Sigmoid colon (tissue), 4 donors: ENCODE data around the gene TTC39A.

Experiments used
- CTCF ChIP-seq, 4 experiments: fragments of 450-650 bp in 3 of 4; fragments of 200-600 bp in 1 of 4; IDR thresholded peaks; one replicate each; pipeline ENCODE4 v1.5.1; 2016 to 2019; ENCODE audit warnings: antibody characterized with exemption in 4 of 4, mild to moderate bottlenecking in 3 of 4, moderate library complexity in 2 of 4
- EP300 ChIP-seq, 4 donors: sonication (generic); formaldehyde crosslinking; IDR thresholded peaks; one replicate each; pipeline ENCODE4 v1.6.1; 2017; ENCODE audit warnings: antibody characterized with exemption in 4 of 4
- POLR2A ChIP-seq, 2 donors: fragments of 450-650 bp; IDR thresholded peaks; one replicate each; pipeline ENCODE4 v1.6.1; 2016; ENCODE audit warnings: antibody characterized with exemption in 2 of 2, mild to moderate bottlenecking in 2 of 2, moderate library complexity in 2 of 2
- POLR2AphosphoS5 ChIP-seq, 4 donors: sonication (generic); formaldehyde crosslinking; IDR thresholded peaks; one replicate each; pipeline ENCODE4 v1.6.1; 2017; ENCODE audit warnings: antibody characterized with exemption in 4 of 4

GRCh38 chr1:51349862-51350261 is 19.5 kb upstream of the TTC39A start:
- TF ChIP-seq CTCF (IDR thresholded peaks at IDR 0.05) (no peak), EP300 (IDR thresholded peaks at IDR 0.05) (no peak), POLR2A (IDR thresholded peaks at IDR 0.05) (no peak), POLR2AphosphoS5 (IDR thresholded peaks at IDR 0.05) (no peak)
